AG09319 (cell line): Measurements from ENCODE around the gene SPIB.

Experiments used
- DNase-seq: peaks from one replicate; pipeline ENCODE4 v3.0.0-alpha.2; 2010; ENCODE audit warnings: low read depth; ENCODE audit errors: extremely low read depth
- CTCF ChIP-seq: IDR thresholded peaks from 2 replicates; pipeline ENCODE4 v1.5.1; 2011; ENCODE audit warnings: low read depth, mild to moderate bottlenecking, inconsistent platforms, low read length, moderate library complexity

SPIB gene

GRCh38 chr19:50378863-50379236 is 39.9 kb upstream of the SPIB start:
- DNase-seq: no peak
- no peak for TF ChIP-seq CTCF

GRCh38 chr19:50379602-50380001 is 39.1 kb upstream of the SPIB start:
- no peak for TF ChIP-seq CTCF
- DNase-seq: no peak

- no peak for TF ChIP-seq CTCF
- no peak for DNase-seq
These were observed 38.6 kb upstream of the SPIB start for GRCh38 chr19:50380137-50380536.

GRCh38 chr19:50380751-50381151 is 38.0 kb upstream of the SPIB start:
- DNase-seq: no peak
- no peak for TF ChIP-seq CTCF

GRCh38 chr19:50381881-50382729 is 36.6 kb upstream of the SPIB start:
- DNase-seq: no peak
- no peak for TF ChIP-seq CTCF

- no peak for DNase-seq
- no peak for TF ChIP-seq CTCF
These were observed 35.5 kb upstream of the SPIB start for GRCh38 chr19:50383001-50383851.
